Breast epithelium (tissue), 4 donors: ENCODE data around the gene MTUS2. TPM values are rescaled to one million over a fixed set of nuclear protein-coding genes. Genes with fewer than 3 reads are reported as not detected.

Experiments used
- DNase-seq, 2 donors: peaks; one replicate each; pipeline ENCODE4 v3.0.0-alpha.2; 2019; ENCODE audit warnings: low spot score in 2 of 2
- H3K27ac ChIP-seq, 2 donors: fragments of 200-600 bp; sonication (generic) in 1 of 2; one replicate each; pipeline ENCODE4 v1.5.1; 2016 to 2019; ENCODE audit warnings: mild to moderate bottlenecking in 1 of 2
- H3K27me3 ChIP-seq, 2 donors: fragments of 200-600 bp; sonication (generic) in 1 of 2; one replicate each; pipeline versions ENCODE4 v1.5.1 to v1.6.0; 2017 to 2019; ENCODE audit warnings: control low read depth in 1 of 2, mild to moderate bottlenecking in 1 of 2
- H3K36me3 ChIP-seq: fragments of 200-600 bp; one replicate; pipeline ENCODE4 v1.5.1; 2019
- H3K4me1 ChIP-seq, 2 donors: fragments of 200-600 bp; sonication (generic); one replicate each; pipeline ENCODE4 v1.5.1; 2016 to 2019; ENCODE audit warnings: control low read depth in 1 of 2
- H3K4me3 ChIP-seq, 3 donors: fragments of 200-600 bp; sonication (generic); 1 replicate in 2 of 3; 2 replicates in 1 of 3; pipeline ENCODE4 v1.5.1; 2016 to 2019; ENCODE audit warnings: mild to moderate bottlenecking in 3 of 3, moderate library complexity in 2 of 3
- H3K9me3 ChIP-seq, 2 donors: fragments of 200-600 bp; sonication (generic) in 1 of 2; one replicate each; pipeline ENCODE4 v1.5.1; 2016 to 2019; ENCODE audit warnings: control low read depth in 1 of 2
- POLR2A ChIP-seq: fragments of 450-650 bp; IDR thresholded peaks from one replicate; pipeline ENCODE4 v1.6.1; 2016; ENCODE audit warnings: antibody characterized with exemption, mild to moderate bottlenecking, moderate library complexity
- POLR2AphosphoS5 ChIP-seq, 3 donors: sonication (generic); formaldehyde crosslinking; IDR thresholded peaks; one replicate each; pipeline ENCODE4 v1.6.1; 2017; ENCODE audit warnings: antibody characterized with exemption in 3 of 3
- intact Hi-C: fragments of 100-400 bp; cut with DNase I; formaldehyde crosslinking; loops from one replicate; pipeline ENCODE4 v1.15.1; 2023; ENCODE audit warnings: low total_unique reads
- total RNA-seq, 3 donors: library from RNA; depleted of rRNA; stranded (reverse); fragments of >200 nt; gene quantifications; one replicate each; pipeline ENCODE4 v1.1.0, GENCODE V29; 2016
- TF ChIP-seq, protein P1 (sequence below), 3 donors: fragments of 450-650 bp; IDR thresholded peaks; one replicate each; pipeline ENCODE4 v1.5.1; 2016 to 2017; ENCODE audit warnings: antibody characterized with exemption in 3 of 3, mild to moderate bottlenecking in 3 of 3, moderate library complexity in 3 of 3

Gene MTUS2
- total RNA-seq, 3 donors from 2014 or later: under 0.01 to 1.0 TPM; not detected in 1

DNA sequence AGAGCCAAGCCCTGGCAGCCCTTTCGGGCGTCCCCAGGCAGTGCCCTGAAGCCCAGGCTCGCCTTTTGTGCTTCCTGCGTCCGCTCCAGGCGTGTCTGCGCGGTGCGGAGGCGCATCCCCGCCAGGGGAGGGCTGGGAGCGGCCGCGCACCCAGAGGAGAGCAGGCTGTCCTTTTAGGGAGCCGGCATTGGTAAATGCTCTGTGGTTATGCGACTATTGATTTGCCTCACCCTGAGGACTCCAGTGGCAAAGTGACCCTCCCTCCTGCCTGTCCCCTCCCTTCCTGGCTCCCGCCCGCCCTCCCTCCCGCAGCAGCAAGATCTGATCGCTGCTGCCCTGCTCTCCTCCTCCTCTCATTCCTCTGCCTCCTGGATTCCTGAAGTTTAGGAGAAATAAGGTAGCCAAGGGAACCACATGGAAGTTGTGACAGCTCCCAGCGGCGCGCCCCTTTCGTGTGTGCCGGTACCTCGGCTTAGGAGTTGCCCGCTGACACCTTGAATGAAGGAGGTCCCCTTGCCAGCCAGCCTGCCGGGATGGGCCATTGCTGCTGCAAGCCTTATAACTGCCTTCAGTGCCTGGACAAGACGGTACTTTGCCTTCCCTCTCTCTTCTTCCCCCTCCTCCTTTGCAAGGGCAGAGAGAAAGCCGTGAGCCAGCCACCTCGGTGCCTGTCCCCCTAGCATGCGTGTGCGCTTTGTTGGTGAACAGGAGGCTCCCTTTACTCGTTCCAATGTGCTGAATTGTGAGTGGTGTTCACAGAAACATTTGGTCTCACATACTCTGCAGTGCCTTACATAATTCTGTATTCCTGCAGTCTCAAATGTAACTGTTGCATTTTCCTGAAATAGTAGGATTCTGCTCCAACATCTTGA is 608.4 kb downstream of the MTUS2 start:
- TF ChIP-seq POLR2AphosphoS5 (IDR thresholded peaks at IDR 0.05) (no peak), POLR2A (no peak)
- TF ChIP-seq, protein P1, sequence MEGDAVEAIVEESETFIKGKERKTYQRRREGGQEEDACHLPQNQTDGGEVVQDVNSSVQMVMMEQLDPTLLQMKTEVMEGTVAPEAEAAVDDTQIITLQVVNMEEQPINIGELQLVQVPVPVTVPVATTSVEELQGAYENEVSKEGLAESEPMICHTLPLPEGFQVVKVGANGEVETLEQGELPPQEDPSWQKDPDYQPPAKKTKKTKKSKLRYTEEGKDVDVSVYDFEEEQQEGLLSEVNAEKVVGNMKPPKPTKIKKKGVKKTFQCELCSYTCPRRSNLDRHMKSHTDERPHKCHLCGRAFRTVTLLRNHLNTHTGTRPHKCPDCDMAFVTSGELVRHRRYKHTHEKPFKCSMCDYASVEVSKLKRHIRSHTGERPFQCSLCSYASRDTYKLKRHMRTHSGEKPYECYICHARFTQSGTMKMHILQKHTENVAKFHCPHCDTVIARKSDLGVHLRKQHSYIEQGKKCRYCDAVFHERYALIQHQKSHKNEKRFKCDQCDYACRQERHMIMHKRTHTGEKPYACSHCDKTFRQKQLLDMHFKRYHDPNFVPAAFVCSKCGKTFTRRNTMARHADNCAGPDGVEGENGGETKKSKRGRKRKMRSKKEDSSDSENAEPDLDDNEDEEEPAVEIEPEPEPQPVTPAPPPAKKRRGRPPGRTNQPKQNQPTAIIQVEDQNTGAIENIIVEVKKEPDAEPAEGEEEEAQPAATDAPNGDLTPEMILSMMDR (IDR thresholded peaks at IDR 0.05): no peak
- H3K4me1 ChIP-seq: no peaks in the 10 kb centered on the region
- peaks cover 0 to 3% of the 10 kb centered on the region in 2 donors for H3K27me3 ChIP-seq
- no peaks in the 10 kb centered on the region for H3K9me3 ChIP-seq
- H3K4me3 ChIP-seq: peak overlapping the region; percentile 11 to 51 (median 37)
- no peak for DNase-seq
- H3K36me3 ChIP-seq: no peaks in the 10 kb centered on the region
- H3K27ac ChIP-seq: peak overlapping the region in 1 of 2 donors; percentile 1
- intact Hi-C loops: no loop called here

GRCh38 chr13:29429286-29429900 is 609.3 kb downstream of the MTUS2 start:
- Histone ChIP-seq H3K4me3 (no peak overlapping the region), H3K4me1 (no peaks in the 10 kb centered on the region), H3K36me3 (no peaks in the 10 kb centered on the region), H3K9me3 (no peaks in the 10 kb centered on the region), H3K27me3 (peaks cover 0 to 3% of the 10 kb centered on the region in 2 donors), H3K27ac (no peak overlapping the region)
- DNase-seq: no peak
- TF ChIP-seq POLR2AphosphoS5 (IDR thresholded peaks at IDR 0.05): no peak
- TF ChIP-seq, protein P1 (IDR thresholded peaks at IDR 0.05): no peak
- TF ChIP-seq POLR2A: no peak
- intact Hi-C loops: no loop called here

DNA sequence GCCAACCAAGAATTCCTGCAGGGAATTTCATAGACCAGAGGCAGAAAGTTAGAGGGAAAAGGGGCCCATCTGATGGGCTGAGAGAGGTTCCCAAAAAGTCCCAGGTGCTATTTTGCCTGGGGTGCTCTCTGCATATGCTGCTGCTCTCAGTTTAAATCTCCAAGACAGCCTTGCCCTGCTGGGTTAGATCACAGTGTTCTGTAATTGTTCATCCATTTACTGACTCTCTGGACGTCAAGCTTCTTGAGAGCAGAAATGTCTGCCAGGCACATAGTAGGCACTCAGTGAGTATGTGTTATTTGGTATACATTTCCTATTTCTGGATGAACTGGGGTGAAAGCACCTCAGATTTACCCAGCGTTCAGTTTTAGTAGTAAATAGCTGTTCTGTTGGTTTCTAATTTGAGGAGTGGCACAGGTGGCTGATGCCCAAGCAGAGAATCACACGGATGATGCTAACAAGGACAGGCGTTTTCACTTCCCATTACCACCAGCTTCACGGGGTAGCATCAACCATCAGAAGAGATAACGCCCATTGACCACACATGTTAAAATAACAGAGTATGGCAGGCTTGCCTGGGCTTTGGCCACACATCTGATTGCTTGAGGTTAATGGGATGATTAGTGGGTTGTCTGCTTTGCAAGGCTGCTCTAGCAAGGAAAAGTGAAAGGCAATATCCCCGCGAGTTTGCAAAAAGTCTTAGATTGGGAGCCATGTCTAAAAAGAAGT is 614.2 kb downstream of the MTUS2 start:
- TF ChIP-seq, protein P1 (IDR thresholded peaks at IDR 0.05): no peak
- no peak for TF ChIP-seq POLR2A
- TF ChIP-seq POLR2AphosphoS5 (IDR thresholded peaks at IDR 0.05): no peak
- no peak overlapping the region for H3K4me3 ChIP-seq
- no peak for DNase-seq
- no peaks in the 10 kb centered on the region for H3K9me3 ChIP-seq
- no peak overlapping the region for H3K27ac ChIP-seq
- no peaks in the 10 kb centered on the region for H3K4me1 ChIP-seq
- H3K27me3 ChIP-seq: no peaks in the 10 kb centered on the region
- intact Hi-C loops: no loop called here
- H3K36me3 ChIP-seq: no peaks in the 10 kb centered on the region

- H3K9me3 ChIP-seq: no peaks in the 10 kb centered on the region
- no peaks in the 10 kb centered on the region for H3K36me3 ChIP-seq
- intact Hi-C loops: no loop called here
- no peaks in the 10 kb centered on the region for H3K4me1 ChIP-seq
- H3K27ac ChIP-seq: peak overlapping the region in 1 of 2 donors; percentile 41
- DNase-seq: no peak
- no peaks in the 10 kb centered on the region for H3K27me3 ChIP-seq
- TF ChIP-seq POLR2A (no peak), POLR2AphosphoS5 (IDR thresholded peaks at IDR 0.05) (no peak)
- TF ChIP-seq, protein P1 (IDR thresholded peaks at IDR 0.05): no peak
- no peak overlapping the region for H3K4me3 ChIP-seq
Observed at GRCh38 chr13:29435125-29435911, 615.2 kb downstream of the MTUS2 start.
